NCI-H1092 (cell line): Measurements from ENCODE around the gene RGS1.

Source experiments
- DNase-seq: peaks from one replicate; lab custom pipeline; 2025; lab: John Stamatoyannopoulos, UW

RGS1 gene

GRCh38 chr1:192581131-192581927, 5.8 kb downstream of the RGS1 start:
- DNase-seq = no peak

GRCh38 chr1:192584866-192585265, 9.3 kb downstream of the RGS1 start:
- no peak for DNase-seq

- DNase-seq = no peak
These were observed 12.1 kb downstream of the RGS1 start for GRCh38 chr1:192587386-192588266.

- no peak for DNase-seq
These were observed 13.0 kb downstream of the RGS1 start for GRCh38 chr1:192588546-192588945.

GRCh38 chr1:192589813-192590212, 14.2 kb downstream of the RGS1 start:
- no peak for DNase-seq

GRCh38 chr1:192592517-192592916, 16.9 kb downstream of the RGS1 start:
- no peak for DNase-seq

- DNase-seq = no peak
These were observed 17.6 kb downstream of the RGS1 start for GRCh38 chr1:192592981-192593708.

GRCh38 chr1:192595299-192595698, 19.7 kb downstream of the RGS1 start:
- no peak for DNase-seq

GRCh38 chr1:192598589-192598988, 23.0 kb downstream of the RGS1 start:
- no peak for DNase-seq

- DNase-seq = no peak
These were observed 24.7 kb downstream of the RGS1 start for GRCh38 chr1:192600275-192600674.

- no peak for DNase-seq
These were observed 25.6 kb downstream of the RGS1 start for GRCh38 chr1:192601143-192601542.

GRCh38 chr1:192601567-192601966, 26.0 kb downstream of the RGS1 start:
- no peak for DNase-seq

- no peak for DNase-seq
These were observed 27.2 kb downstream of the RGS1 start for GRCh38 chr1:192602757-192603156.

- no peak for DNase-seq
These were observed 27.7 kb downstream of the RGS1 start for GRCh38 chr1:192603218-192603787.

- no peak for DNase-seq
These were observed 29.5 kb downstream of the RGS1 start for GRCh38 chr1:192604979-192605620.

GRCh38 chr1:192608671-192609070, 33.1 kb downstream of the RGS1 start:
- DNase-seq = no peak

GRCh38 chr1:192609110-192610079, 33.8 kb downstream of the RGS1 start:
- DNase-seq = no peak

- DNase-seq = no peak
These were observed 34.7 kb downstream of the RGS1 start for GRCh38 chr1:192610112-192610889.

GRCh38 chr1:192615055-192615454, 39.5 kb downstream of the RGS1 start:
- DNase-seq = no peak
